ENCODE results near the gene HMGXB4. TPM values are rescaled to one million over a fixed set of nuclear protein-coding genes. Genes with fewer than 3 reads are reported as not detected.

Gene HMGXB4
- total RNA-seq, 1 donor, result 22.5 TPM

DNA sequence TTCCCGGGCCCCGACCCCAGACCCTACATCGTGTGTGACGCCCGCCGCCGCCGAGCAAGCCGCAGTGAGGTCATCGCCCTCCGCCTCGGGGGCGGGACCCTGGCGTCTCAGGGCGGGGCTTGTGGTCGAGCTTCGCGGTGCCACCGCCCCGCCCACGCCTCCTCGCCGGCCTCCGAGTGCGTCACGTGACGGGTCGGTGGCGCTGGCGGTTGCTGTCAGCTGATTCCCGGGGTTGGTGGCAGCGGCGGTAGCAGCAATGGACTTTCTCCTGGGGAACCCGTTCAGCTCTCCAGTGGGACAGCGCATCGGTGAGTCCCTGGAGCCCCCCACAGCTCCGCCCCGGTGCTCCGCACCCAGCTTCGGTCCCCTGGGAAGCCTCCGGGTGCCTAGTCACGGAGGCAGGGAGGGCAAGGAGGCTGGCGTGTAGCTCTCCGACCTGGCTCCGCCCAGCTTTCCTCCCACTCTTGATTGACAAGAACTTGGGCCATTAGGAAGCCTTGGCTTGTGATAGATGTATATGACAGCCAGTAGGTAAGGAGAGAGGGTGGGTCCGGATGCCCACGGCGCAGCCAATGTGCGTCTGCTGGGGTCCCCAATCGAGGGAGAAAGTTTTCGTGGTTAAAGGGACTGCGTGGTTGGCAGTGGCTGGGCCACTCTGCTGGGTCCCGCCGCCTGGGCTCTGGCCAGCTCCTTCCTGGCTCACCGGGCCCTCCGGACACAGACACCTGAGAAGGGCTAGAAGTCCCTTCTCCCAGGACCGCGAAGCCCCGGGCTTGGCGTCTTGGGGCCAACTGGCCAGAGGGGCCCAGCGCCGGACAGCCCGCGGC lies 42.6 kb downstream of the HMGXB4 start, which contains the start of gene TOM1:
Gene TOM1, plus strand, starts transcription at position 222 of the 827 bp plus-strand sequence. Its CDS starts 35 bp downstream, at position 257.
- DNase-seq (ENCODE audit: low read depth), result peak; percentile 100
- peak within 1 kb of the TSS; percentile 87 for H3K4me3 ChIP-seq (ENCODE audit: low read depth, low read length)
- TF ChIP-seq CTCF (IDR thresholded peaks at IDR 0.05; ENCODE audit: insufficient read depth, low read depth, low read length), result no peak

DNA sequence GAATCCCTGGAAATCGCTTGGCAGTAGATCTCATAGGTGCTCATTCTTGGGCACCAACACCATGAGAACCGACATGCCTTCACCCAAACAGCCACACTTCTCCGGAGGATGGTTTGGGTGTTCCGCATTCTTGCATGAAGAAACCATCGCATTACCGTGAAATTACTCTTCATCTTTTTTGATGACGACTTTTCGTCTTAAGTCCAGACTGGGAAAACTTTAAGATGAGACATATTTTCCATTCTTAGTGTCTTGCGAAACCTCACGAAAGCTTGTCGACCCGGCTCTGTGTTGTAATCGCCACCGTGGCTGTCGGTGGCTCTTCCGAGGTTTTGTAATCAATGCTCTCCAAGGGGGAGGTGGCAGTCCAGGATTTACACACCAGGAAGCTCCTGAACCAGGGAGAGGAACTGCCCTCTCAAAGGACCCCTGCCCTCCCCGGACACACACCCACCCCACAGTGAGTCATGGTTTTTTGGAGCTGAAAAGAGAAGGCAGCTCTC lies 44.1 kb downstream of the HMGXB4 start:
- TF ChIP-seq CTCF (IDR thresholded peaks at IDR 0.05; ENCODE audit: insufficient read depth, low read depth, low read length), result no peak
- peak overlapping the region; percentile 87 for H3K4me3 ChIP-seq (ENCODE audit: low read depth, low read length)
- DNase-seq (ENCODE audit: low read depth), result peak; percentile 100

DNA sequence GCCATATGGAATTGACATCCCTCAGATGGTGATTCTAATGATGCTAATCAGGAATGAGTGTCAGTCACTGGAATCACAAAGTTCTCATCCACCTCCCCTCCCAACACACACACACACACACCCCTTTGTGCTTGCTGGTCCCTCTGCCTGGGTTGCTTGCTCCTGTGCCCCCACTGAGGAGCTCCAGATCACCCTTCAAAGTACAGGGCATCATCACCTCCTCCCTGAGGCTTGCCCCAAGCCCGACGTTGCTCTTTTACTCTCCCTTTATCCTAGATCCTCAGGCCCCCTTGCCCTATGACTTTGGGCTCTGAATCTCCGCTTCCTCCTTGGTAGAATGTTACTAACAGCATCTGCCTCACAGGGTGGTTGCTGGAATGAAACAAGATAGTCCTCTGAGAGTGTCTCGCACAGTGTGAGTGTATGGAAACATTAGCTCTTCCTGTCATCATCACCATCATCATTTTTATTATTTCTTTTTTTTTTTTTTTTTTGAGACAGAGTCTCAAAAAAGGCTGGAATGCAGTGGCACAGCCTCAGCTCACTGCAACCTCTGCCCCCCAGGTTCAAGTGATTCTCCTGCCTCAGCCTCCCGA lies 45.8 kb downstream of the HMGXB4 start:
- DNase-seq (ENCODE audit: low read depth), result no peak
- TF ChIP-seq CTCF (IDR thresholded peaks at IDR 0.05; ENCODE audit: insufficient read depth, low read depth, low read length), result no peak
- H3K4me3 ChIP-seq (ENCODE audit: low read depth, low read length), result no peak overlapping the region

- peak; percentile 88 for DNase-seq (ENCODE audit: low read depth)
- no peak overlapping the region for H3K4me3 ChIP-seq (ENCODE audit: low read depth, low read length)
- no peak for TF ChIP-seq CTCF (IDR thresholded peaks at IDR 0.05; ENCODE audit: insufficient read depth, low read depth, low read length)
These were observed 48.3 kb downstream of the HMGXB4 start for GRCh38 chr22:35305525-35306070.

- H3K4me3 ChIP-seq (ENCODE audit: low read depth, low read length), result no peak overlapping the region
- peak; percentile 42 for DNase-seq (ENCODE audit: low read depth)
- TF ChIP-seq CTCF (IDR thresholded peaks at IDR 0.05; ENCODE audit: insufficient read depth, low read depth, low read length), result no peak
These were observed 49.2 kb downstream of the HMGXB4 start for GRCh38 chr22:35306350-35306967.

DNA sequence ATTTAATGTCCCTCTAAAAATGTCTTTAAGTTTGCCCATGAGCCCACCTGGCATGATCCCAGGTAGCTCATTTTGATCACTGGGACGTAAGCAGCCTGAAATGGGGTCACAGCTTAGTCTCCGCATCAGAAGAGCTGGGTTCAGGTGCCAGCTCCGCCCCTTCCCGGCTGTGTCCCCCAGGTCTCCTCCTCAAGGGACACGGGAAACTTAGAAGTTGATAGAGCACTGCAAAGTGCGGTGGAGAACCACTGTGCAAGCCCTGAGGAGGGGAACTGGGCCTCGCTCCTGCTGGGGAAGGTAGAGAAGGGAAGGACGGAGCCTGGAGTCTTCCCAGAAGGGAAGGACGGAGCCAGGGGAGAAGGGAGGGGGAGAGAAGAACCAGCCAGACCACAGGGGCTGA lies 50.1 kb downstream of the HMGXB4 start:
- TF ChIP-seq CTCF (IDR thresholded peaks at IDR 0.05; ENCODE audit: insufficient read depth, low read depth, low read length), result no peak
- DNase-seq (ENCODE audit: low read depth), result no peak

More for the DNA sequence above, 50.1 kb downstream of the HMGXB4 start:
- no peak overlapping the region for H3K4me3 ChIP-seq (ENCODE audit: low read depth, low read length)
